Stimulated activated CD4-positive, alpha-beta T cell treated with anti-CD3 and anti-CD28 coated beads, Interleukin-12 subunit alpha, Interleukin-12 subunit beta, amount 100 ng/mL, for 4 hours (primary cell): ENCODE results near the gene GHR.
"Not testable (repeated sequence)": the region's sequence is repeated elsewhere in the genome, so short reads cannot be mapped to it uniquely, and the experiment has no call there.

Source experiments
- DNase-seq: peaks from one replicate; pipeline ENCODE4 v3.0.0-alpha.2; 2020

GHR gene

DNA sequence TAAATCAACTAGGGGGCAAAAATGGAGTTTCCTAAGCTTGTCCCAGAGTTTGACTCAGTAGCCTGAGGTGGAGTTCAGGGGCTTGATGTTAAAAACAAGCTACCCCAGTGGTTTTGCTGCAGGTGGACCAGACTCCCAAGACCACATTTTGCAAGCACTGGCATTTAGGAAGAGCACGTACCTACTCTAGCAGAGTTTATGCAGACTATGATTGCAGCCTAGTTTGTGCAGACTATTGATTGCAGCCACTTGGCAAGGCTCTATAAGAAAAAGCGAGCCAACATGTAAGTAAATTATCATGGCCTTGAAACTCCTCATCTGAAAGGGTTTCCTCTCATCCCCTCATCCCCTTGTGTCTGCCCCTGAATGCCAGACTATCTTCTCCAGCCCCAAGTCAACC is 231.4 kb downstream of the GHR start:
- no peak for DNase-seq

DNA sequence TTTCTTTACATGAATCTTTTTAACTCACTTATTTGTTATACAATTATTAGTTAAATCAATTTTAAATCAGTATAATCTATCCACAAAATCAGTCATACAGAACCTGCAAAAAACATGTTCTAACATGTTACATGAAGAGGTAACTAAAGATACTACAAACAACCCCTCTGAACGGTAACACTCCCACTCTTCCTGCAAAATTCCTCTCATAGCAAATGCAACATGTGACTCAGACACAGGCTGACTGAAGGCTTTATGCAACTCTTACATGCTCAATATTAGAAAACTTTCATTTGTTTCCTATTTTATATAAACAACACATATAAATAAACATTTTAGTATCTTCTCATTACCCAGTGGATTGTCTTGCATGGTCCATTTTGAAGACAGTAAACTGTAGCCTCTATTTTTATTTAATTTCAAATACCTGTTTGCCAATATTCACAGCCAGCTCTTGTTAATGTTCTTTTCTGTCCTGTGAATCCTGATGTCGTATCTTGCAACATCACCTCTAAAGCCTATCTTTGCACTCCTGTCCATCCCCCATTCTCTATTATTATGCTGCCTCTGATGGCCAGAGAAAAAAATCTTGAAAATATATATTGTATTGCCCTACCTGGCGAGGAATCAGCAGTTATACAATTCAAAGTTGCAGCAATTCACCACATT is 232.9 kb downstream of the GHR start:
- DNase-seq: no peak

- no peak for DNase-seq
Observed at GRCh38 chr5:42656651-42657015, 233.4 kb downstream of the GHR start.

- not testable (repeated sequence) for DNase-seq
Observed at GRCh38 chr5:42659869-42660268, 236.6 kb downstream of the GHR start.

DNA sequence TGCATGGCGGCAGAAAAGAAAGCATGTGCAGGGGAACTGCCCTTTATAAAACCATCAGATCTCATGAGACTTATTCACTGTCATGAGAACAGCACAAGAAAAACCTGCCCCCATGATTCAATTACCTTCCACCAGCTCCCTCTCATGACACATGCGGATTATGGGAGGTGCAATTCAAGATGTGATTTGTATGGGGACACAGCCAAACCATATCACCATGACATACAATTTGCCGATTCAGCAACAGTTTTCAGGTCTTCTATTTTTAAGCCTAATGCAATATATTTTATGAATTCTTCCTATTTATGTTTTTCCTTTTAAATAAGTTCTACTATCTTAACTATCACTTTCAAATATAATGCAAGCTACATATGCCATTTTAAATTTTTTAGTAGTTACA is 242.6 kb downstream of the GHR start:
- DNase-seq: no peak

DNA sequence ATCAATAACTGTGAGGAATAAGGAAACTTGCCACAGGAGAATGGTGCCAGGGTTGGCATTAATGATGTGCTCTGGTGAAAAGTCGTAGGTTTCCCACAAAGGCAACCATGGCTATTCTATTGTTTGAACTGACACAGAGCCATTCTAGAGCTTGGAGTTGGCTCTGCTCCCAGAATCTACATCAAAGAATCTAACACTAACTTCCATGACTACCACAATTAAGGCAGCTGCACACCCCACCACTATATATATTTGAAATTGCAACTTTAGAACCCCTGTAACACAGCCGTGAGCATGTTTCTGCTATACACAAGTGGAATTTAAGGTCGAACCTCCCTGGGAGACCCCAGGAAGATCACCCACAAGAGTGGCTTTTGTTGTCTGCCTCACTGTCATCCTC is 243.6 kb downstream of the GHR start:
- no peak for DNase-seq

DNA sequence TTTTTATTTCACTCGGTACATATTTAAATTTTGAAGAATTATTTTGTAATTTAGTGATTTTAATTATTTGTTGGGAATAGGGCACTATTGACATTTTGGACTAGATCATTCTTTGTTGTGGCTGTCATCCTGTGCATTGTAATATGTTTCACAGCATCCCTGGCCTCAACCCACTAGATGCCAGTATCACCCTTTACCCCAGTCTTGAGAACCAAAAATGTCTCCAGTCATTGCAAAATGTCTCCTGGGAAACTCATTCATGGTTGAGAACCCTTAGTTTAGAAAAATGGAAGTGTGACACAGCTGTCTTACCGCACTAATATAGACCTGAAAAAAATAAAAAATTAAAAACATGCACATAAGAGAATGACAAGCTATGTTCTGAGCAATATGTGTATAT is 245.0 kb downstream of the GHR start:
- DNase-seq: no peak

DNA sequence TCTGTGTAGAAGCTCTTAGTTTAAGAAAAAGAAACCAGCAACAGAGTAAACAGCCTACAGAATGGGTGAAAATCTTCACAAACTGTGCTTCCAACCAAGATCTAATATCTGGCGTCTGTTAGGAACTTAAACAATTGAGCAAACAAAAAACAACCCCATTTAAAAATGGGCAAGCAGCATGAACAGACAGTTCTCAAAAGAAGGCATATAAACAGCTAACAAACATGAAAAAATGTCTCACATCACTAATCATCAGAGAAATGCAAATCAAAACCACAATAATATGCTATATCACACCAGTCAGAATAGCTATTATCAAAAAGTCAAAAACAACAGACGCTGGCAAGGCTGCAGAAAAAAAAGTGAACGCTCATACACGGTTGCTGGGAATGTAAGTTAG is 249.7 kb downstream of the GHR start:
- DNase-seq: no peak

- no peak for DNase-seq
Observed at GRCh38 chr5:42675602-42676001, 252.4 kb downstream of the GHR start.

DNA sequence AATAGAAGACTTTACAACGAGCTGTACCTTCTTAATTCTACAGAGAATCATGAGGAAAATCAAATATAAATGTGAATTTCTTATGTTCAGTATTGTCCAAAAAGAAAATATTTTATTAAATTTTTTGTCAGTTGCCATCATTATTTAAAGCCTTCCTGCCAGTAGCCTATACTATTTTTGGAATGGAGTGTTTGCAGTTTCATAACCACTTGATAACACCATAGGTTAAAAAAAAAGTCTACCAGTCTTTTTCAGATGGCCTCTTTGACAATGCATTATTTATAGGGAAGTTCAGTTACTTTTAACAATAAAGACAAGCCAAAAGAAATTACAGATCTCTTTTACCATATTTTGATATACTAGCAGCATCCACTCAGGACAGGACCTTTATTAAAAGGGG is 253.1 kb downstream of the GHR start:
- no peak for DNase-seq

DNA sequence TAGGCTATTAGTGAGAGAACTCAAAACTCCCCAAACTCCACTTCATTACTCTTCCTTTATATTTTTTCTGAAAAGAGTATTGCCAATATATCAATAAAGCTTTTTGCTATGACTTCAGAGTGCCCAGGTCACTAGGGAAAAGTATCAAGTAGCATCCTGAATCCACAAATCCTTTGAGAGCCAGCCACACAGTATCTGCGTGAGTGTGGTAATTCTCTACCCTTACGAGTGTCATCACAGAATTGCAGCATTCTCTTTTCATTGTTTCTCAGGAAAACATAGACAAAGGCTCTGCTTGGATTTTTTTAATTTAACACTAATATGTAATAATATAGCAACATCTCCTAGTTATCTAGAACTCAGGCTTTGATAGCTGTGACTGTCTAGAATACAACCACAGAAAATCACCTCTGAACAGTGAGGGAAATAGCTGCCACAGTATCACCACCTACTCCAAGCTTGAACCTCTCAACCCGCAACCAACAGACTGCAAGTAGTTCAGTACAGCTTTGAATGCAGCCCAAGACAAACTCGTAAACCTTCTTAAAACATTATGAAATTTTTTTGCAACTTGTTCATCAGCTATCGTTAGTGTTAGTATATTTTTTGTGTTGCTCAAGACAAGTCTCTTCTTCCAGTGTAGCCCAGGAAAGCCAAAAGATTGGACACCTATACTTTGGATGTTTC is 254.1 kb downstream of the GHR start:
- no peak for DNase-seq

DNA sequence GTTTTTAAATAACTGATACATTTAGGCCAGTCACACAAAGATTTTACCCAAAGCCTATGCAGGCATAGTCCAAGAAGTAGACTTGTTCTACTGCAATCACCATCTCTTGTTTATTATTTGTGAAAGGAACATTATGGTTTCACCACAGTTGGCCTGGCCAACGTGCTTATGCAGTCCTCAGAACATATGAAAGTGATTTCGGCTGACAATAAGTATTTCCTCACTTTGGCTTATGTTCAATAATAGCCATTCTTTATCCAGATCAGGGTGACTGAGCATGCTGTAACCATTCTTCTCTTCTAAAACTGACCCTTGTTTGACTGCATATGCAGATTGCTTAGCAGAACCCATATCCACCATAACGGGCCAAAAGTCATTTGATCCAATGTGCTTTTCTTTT is 256.8 kb downstream of the GHR start:
- no peak for DNase-seq

- not testable (repeated sequence) for DNase-seq
Observed at GRCh38 chr5:42685078-42685477, 261.8 kb downstream of the GHR start.

- no peak for DNase-seq
Observed at GRCh38 chr5:42689391-42689790, 266.2 kb downstream of the GHR start.

- DNase-seq: no peak
Observed at GRCh38 chr5:42691413-42691937, 268.2 kb downstream of the GHR start.

DNA sequence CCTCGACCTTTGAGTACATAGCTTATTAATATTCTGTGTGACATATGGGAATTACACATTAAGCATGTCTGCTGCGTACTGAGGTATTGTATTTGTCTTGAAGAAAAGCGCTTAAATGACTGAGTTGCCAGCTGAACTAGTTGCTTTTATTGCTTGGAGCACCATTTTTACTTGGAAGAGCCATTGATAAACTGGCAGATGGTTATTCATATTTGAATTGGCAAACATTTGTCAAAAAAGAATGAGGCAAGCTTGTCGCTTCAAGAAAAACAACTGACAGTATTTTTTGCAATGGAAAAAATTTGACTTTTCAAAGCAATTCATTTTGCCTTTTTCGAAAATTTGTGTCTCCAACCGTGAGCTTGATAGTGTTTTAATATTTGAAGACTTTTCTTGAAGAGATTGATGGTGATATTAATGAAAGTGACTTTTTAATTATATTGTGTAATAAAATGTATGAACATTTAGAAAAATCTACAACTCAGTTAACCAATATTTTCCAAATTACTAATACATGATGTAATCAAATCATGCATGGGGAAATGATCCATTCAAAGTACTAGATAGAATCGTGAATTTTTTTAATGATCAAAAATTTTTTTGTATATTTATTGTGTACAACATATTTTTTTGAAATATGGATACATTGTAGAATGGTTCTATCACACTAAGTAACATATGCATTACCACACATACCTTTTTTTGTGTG is 278.3 kb downstream of the GHR start:
- DNase-seq: no peak

DNA sequence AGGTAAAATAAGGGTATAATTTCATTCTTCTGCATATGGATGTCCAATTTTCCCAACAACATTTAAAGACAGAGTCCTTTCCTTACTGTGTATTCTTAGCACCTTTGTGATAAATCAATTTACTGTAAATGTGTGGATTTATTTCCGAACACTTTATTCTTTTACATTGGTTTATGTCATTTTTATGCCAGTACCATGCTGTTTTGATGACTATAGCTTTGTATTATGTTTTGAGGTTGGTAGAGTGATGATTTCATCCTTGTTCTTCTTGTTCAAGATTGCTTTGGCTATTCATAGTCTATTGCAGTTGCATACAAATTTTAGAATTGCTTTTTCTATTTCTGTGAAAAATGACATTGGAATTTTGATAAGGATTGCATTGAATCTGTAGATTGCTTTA is 280.0 kb downstream of the GHR start:
- no peak for DNase-seq

- DNase-seq: no peak
Observed at GRCh38 chr5:42715785-42716184, 292.5 kb downstream of the GHR start.

DNA sequence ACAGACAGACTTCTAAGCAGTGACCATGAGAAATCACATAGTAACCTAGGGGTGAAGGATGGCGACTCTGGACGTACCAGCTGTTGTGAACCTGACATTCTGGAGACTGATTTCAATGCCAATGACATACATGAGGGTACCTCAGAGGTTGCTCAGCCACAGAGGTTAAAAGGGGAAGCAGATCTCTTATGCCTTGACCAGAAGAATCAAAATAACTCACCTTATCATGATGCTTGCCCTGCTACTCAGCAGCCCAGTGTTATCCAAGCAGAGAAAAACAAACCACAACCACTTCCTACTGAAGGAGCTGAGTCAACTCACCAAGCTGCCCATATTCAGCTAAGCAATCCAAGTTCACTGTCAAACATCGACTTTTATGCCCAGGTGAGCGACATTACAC is 295.4 kb downstream of the GHR start:
- no peak for DNase-seq

GRCh38 chr5:42719034-42719433 is 295.8 kb downstream of the GHR start:
- no peak for DNase-seq

- DNase-seq: no peak
Observed at GRCh38 chr5:42720251-42720650, 297.0 kb downstream of the GHR start.

DNA sequence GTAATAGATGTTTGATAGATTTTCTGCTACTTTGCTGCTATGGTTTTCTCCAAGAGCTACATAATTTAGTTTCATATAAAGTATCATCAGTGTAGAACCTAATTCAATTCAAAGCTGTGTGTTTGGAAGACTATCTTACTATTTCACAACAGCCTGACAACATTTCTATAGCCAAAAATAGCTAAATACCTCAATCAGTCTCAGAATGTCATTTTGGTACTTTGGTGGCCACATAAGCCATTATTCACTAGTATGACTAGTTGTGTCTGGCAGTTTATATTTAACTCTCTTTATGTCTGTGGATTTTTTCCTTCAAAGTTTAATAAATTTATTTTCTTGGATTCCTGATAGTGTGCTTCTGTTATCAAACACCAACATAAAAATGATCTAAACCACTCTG is 298.2 kb downstream of the GHR start:
- DNase-seq: no peak

GRCh38 chr5:42734531-42735058 is 311.4 kb downstream of the GHR start:
- DNase-seq: not testable (repeated sequence)

DNA sequence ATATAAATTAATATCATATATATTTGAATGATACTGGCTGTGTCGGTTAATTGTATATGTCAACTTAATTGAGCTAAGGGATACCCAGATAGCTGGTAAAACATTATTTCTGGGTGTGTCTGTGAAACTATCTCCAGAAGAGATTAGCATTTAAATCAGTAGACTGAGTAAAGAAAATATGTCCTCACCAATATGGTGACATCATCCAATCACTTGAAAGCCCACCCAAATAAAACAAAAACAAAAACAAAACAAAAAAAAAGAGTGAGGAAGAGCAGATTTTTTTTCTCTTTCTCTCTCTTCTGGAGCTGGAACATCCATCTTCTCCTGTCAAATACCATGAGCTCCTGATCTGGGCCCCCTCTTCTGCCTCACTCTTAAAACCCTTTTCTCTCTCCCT is 317.7 kb downstream of the GHR start:
- DNase-seq: no peak
